GM12875 (cell line): ENCODE results near the gene KIF5C.

Experiments
- H3K4me3 ChIP-seq: one replicate; pipeline ENCODE4 v1.5.1; 2011; ENCODE audit warnings: low read depth, low read length, control low read depth
- TF ChIP-seq, protein P1 (sequence below): IDR thresholded peaks from 2 replicates; pipeline ENCODE4 v1.5.1; 2011; ENCODE audit warnings: low read depth, mild to moderate bottlenecking, control low read depth, inconsistent platforms, low read length, moderate library complexity, borderline replicate concordance; ENCODE audit not compliant: insufficient read depth

KIF5C gene

DNA sequence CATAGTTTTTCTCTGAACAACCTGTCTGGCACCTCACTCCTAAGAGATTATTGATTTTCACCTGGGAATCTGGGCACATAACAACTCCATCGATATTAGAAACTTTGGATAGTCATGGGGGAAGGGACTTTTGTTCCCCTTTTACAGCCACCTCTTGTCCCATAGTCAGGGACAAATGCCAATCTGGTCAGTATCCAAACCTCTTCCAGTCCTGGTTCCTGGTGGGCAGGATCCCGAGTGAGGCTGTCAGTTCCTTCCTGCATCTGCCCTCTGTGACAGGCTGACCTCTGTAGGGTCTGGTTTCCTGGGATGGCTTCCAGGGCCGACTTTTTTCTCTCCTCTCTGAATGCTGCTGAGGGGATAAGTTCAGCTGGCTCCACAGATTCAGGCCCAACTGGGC is 11.0 kb downstream of the KIF5C start:
- no peak overlapping the region for H3K4me3 ChIP-seq
- TF ChIP-seq, protein P1, sequence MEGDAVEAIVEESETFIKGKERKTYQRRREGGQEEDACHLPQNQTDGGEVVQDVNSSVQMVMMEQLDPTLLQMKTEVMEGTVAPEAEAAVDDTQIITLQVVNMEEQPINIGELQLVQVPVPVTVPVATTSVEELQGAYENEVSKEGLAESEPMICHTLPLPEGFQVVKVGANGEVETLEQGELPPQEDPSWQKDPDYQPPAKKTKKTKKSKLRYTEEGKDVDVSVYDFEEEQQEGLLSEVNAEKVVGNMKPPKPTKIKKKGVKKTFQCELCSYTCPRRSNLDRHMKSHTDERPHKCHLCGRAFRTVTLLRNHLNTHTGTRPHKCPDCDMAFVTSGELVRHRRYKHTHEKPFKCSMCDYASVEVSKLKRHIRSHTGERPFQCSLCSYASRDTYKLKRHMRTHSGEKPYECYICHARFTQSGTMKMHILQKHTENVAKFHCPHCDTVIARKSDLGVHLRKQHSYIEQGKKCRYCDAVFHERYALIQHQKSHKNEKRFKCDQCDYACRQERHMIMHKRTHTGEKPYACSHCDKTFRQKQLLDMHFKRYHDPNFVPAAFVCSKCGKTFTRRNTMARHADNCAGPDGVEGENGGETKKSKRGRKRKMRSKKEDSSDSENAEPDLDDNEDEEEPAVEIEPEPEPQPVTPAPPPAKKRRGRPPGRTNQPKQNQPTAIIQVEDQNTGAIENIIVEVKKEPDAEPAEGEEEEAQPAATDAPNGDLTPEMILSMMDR: no peak

DNA sequence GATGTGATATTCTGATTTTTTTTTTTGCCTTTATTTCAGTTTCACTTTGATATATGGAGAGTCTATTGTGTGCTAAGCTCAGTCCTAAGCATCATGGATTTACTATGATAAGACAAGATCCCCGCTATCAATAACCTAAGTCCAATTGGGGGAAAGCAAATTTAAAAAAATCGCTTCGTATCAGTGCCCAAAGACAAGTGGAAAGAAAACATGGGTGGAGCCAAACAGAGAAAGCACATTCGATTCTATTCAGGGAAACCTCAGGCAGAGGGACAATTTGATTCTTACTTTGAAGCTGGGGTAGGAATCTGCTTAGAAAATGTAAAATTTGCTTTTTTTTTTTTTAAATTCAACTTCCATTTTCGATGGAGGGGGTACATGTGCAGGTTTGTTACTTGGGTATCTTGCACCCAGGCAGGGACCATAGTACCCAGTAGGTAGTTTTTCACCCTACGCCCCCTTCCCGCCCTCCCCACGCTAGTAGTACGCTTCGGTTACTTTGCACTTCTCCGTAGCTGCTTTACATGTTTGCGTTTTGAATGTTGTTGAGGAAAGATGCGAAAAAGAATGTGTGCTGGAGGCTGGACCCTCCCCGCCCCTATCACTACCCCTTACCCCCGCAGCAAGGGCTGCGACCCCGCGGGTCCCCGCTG is 12.4 kb downstream of the KIF5C start:
- TF ChIP-seq, protein P1: no peak
- no peak overlapping the region for H3K4me3 ChIP-seq

DNA sequence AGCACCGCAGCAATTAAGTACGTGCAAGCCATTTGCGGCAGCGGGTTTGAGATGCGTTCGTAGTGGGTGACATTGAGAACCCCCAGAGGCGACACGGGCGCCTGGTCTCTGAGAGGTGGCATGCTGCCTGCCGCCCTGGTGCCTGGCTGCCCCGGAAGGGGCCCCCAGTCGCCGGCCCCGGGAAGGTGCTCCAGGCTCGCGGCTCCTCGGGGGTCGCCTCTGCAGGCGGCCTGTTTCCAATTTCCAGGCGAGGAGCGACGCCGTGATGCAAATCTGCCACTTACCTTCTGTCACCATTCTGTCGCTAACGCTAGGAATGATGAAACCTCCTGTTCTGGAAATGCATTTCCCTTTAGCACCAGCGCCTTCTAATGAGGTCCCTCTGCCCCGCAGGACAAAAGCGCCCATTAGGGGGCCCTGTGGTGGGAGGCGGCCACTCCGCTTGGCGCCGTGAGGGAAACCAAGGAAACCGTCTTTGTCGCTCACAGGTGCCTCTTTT is 13.0 kb downstream of the KIF5C start:
- no peak overlapping the region for H3K4me3 ChIP-seq
- TF ChIP-seq, protein P1: no peak

DNA sequence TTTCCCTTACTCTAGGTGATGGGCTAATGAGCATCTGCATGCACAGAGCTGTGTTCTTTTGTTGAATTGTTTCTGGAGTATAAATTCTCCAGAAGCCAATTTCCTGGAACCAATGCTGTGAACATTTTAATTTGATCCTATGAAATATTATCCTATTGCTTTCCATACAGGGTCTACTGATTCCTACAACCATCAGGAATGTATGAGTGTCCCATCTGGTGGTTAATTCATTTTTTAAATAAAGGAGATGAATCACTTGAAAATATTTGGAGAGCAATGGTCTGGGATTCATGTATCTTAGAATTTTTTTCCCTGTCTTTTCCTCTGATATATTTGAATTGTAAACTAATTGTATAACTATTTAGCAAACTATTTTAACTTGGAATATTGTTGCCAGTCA is 14.0 kb downstream of the KIF5C start:
- TF ChIP-seq, protein P1: no peak
- no peak overlapping the region for H3K4me3 ChIP-seq

DNA sequence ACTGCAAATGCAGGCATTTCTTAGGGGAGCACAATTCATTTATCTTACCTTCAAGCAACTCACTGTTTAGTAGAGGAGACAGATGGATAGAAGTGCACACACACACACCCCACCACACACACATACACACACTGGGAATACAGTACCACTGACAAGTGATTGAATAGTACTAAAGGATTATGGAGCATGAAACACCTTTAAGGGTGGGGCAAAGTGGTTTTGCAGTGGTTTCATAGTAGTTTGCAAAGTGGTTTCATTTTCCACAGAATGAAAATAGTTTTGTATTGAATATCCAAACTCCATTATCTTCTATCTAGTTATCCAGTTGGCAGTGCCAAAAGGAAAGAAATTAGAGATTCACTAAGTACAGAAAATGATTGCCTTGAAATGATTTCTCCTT is 18.9 kb downstream of the KIF5C start:
- H3K4me3 ChIP-seq: no peak overlapping the region
- TF ChIP-seq, protein P1: no peak

DNA sequence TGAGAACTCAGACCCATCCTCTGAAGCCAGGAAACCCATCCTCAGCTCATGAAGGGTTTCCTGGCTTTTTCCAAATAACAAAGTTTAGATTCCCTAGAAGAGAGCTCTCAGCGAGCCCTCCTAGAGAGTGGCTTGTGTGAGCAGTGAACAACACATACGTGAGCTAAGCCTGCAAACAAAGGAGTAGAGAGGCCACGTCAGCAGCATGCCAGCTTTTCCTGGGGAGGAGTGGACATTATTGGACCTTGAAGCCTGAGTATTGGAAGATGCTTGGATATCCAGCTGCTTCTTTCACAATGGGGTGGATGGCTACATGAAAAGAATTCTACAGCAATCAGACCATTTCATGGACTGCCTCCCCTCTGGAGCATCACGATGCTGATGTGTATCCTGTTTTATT is 21.1 kb downstream of the KIF5C start:
- H3K4me3 ChIP-seq: no peak overlapping the region
- TF ChIP-seq, protein P1: no peak

DNA sequence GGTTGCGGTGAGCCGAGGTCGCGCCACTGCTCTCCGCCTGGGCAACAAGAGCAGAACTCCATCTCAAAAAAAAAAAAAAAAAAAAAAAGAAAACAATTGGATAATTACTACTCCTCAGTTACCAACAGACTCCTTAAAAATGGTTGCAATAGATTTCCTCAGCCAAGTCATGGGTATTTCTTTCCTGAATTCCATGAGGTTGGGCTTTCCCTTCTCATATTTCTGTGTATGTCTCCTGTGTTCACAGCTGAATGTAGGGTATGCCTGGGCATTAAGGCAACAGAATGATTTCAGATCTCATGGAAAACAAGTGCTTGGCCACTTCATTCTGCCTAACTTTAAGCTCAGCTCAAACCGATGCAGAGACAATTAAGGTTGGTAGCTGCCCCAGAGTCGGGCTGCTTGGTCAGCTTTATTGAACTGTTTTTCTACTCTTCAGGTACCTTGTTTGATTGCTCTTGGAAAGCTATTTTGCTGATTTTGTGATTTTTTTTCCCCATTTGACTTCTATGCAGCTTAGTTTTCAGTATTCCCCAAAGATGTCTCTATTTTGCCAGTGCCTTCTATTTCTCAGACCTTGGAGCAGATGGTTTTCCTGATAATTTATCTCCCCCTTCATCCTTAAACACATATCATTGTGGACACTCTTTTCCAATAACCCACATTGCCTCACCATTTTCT is 24.8 kb downstream of the KIF5C start:
- H3K4me3 ChIP-seq: no peak overlapping the region
- TF ChIP-seq, protein P1: no peak
